Thoracic aorta (tissue), 2 donors: ENCODE results near the gene LRP1-AS. TPM values are rescaled to one million over a fixed set of nuclear protein-coding genes. Genes with fewer than 3 reads are reported as not detected.
"Not testable (repeated sequence)": the region's sequence is repeated elsewhere in the genome, so short reads cannot be mapped to it uniquely, and the experiment has no call there.

ENCODE experiments used
- ATAC-seq: fragments of 150-250 bp; one replicate; pipeline ENCODE4 v1.8.0; 2017; ENCODE audit warnings: low read depth; ENCODE audit not compliant: insufficient number of reproducible peaks, low FRiP score
- DNase-seq: peaks from one replicate; pipeline ENCODE4 v3.0.0-alpha.2; 2020; ENCODE audit warnings: low spot score
- H3K27ac ChIP-seq, 2 donors: fragments of 200-600 bp; sonication (generic); 1 replicate in 1 of 2; 2 replicates in 1 of 2; pipeline ENCODE4 v1.5.1; 2016; ENCODE audit warnings: mild to moderate bottlenecking in 2 of 2, moderate library complexity in 2 of 2
- H3K27me3 ChIP-seq: fragments of 200-600 bp; sonication (generic); replicated peaks from 2 replicates; pipeline ENCODE4 v1.6.0; 2016; ENCODE audit warnings: mild to moderate bottlenecking; ENCODE audit not compliant: insufficient read depth
- H3K36me3 ChIP-seq: fragments of 200-600 bp; sonication (generic); one replicate; pipeline ENCODE4 v1.5.1; 2016
- H3K4me1 ChIP-seq, 2 donors: fragments of 200-600 bp; sonication (generic); 1 replicate in 1 of 2; 2 replicates in 1 of 2; pipeline versions ENCODE4 v1.5.1 to v1.6.0; 2016; ENCODE audit warnings: low read depth in 2 of 2, mild to moderate bottlenecking in 1 of 2; ENCODE audit not compliant: control insufficient read depth in 1 of 2
- H3K4me3 ChIP-seq: fragments of 200-600 bp; sonication (generic); 2 replicates; pipeline ENCODE4 v1.5.1; 2016; ENCODE audit warnings: mild to moderate bottlenecking
- H3K9me3 ChIP-seq: fragments of 200-600 bp; sonication (generic); 2 replicates; pipeline ENCODE4 v1.5.1; 2016
- total RNA-seq, 2 donors: library from RNA; depleted of rRNA; stranded (reverse); fragments of >200 nt; gene quantifications; one replicate each; pipeline versions ENCODE4 v1.1.0 to v1.2.3, GENCODE V29; 2016
- TF ChIP-seq, protein P1 (sequence below): fragments of 200-600 bp; sonication (generic); IDR thresholded peaks from one replicate; pipeline ENCODE4 v1.5.1; 2019; ENCODE audit warnings: antibody characterized with exemption

LRP1-AS gene
- total RNA-seq, 2 donors from 2014 or later: not detected

DNA sequence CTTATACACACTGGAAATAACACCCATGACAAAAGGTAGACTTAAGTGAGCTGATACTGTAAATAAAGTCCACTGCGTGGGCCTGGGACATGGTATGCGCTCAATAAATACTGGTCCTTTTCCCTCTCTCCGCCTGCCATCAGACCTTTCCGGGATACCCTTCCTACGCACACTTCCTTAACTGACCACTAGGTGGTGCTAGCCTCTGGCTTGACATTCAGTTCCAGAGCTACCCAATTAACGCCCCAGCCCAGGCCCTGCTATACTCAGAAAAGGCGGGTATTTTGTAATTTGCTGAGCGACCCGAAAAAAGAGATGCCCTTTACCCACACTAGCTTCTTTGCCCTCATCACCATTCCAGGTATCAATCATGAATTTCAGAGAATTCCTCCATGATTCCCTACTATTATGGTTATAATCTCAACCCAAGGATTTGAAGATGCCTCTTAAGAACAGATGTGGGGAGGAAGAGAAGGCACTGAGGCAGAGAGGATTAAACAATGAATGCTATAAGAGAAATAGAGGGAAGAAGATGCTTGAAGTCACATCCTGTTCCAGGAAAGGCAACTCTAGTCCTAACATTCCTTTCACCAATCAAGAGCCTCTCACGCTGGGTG, 23.1 kb downstream of the LRP1-AS start:
- TF ChIP-seq, protein P1, sequence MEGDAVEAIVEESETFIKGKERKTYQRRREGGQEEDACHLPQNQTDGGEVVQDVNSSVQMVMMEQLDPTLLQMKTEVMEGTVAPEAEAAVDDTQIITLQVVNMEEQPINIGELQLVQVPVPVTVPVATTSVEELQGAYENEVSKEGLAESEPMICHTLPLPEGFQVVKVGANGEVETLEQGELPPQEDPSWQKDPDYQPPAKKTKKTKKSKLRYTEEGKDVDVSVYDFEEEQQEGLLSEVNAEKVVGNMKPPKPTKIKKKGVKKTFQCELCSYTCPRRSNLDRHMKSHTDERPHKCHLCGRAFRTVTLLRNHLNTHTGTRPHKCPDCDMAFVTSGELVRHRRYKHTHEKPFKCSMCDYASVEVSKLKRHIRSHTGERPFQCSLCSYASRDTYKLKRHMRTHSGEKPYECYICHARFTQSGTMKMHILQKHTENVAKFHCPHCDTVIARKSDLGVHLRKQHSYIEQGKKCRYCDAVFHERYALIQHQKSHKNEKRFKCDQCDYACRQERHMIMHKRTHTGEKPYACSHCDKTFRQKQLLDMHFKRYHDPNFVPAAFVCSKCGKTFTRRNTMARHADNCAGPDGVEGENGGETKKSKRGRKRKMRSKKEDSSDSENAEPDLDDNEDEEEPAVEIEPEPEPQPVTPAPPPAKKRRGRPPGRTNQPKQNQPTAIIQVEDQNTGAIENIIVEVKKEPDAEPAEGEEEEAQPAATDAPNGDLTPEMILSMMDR: peak; percentile 97
- no peak overlapping the region for H3K27ac ChIP-seq
- H3K4me1 ChIP-seq: peaks cover 7 to 12% of the 10 kb centered on the region in 2 donors

DNA sequence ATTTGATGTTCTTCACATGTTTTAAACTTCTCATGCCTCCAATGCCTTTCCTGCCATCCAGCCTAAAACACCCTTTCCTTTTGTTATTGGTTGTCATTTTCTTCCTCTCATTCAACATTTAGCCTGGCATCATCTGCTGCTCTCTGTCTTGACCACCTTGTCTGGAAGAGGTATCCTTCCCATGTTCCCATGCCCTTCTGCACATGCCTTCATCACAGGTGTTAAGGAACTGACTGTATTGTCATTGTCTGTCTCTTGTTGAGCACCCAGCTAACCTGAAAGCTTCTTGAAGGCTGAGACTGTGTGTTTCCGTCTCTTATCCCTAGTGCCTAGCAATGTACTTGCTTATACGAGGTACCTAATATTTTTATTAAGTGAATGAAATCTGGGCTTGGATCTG, 23.6 kb downstream of the LRP1-AS start:
- no peak for ATAC-seq
- Histone ChIP-seq H3K9me3 (no peaks in the 10 kb centered on the region), H3K27me3 (no peaks in the 10 kb centered on the region), H3K36me3 (no peaks in the 10 kb centered on the region), H3K27ac (no peak overlapping the region), H3K4me1 (peaks cover 7 to 18% of the 10 kb centered on the region in 2 donors), H3K4me3 (no peak overlapping the region)
- TF ChIP-seq, protein P1: no peak
- no peak for DNase-seq

More for the DNA sequence above, 23.1 kb downstream of the LRP1-AS start:
- DNase-seq: no peak
- Histone ChIP-seq H3K9me3 (no peaks in the 10 kb centered on the region), H3K27me3 (no peaks in the 10 kb centered on the region), H3K4me3 (no peak overlapping the region), H3K36me3 (no peaks in the 10 kb centered on the region)
- no peak for ATAC-seq

DNA sequence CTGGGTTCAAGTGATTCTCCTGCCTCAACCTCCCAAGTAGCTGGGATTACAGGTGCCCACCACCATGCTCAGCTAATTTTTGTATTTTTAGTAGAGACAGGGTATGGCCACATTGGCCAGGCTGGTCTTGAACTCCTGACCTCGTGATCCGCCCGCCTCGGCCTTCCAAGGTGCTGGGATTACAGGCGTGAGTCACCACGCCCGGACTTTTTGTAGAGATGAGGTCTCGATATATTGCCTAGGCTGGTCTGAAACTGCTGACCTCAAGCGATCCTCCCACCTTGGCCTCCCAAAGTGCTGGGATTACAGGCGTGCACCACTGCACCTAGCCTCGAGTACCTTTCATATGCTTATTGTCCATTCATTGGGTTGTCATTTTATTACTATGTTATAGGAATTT, 26.7 kb downstream of the LRP1-AS start:
- not testable (repeated sequence) for DNase-seq, H3K36me3 ChIP-seq, H3K27me3 ChIP-seq, H3K27ac ChIP-seq, ATAC-seq, H3K4me3 ChIP-seq, H3K9me3 ChIP-seq
- peaks cover 0 to 14% of the 10 kb centered on the region in 2 donors for H3K4me1 ChIP-seq

DNA sequence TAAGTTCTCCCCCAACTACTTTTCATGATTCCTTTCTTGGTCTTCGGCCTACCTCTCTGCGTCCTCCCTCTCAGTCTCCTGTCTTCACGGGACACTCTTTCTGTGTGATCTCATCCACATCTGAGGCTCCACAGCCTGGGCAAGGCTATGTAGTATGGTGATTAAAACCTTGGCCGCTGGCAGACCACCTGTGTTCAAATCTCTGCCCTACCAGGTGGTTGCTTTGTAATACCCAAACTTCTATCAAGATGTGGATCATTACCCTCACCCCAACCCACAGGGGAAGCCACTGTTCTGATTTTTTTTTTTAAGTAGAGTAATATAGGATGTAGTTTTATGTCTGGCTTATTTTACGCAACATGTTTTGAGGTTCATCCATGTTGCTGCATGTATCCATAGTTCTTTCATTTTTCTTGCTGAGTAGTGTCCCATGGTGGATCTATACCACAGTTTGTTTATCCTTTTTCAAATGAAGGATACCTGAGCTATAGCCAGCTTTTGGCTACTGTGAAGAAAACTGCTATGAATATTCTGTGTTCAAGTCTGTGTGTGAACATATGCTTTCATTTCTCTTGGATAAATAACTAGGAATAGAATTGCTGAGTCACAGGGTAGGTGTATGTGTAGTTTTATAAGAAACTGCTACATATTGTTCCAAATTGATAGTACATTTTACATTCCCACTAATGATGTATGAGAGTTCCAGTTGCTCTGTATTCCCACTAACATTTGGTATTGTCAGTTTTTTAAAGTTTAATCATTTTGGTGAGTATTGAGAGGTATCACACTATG, 27.9 kb downstream of the LRP1-AS start:
- Histone ChIP-seq H3K4me1 (peaks cover 0 to 14% of the 10 kb centered on the region in 2 donors), H3K27ac (no peak overlapping the region), H3K27me3 (no peaks in the 10 kb centered on the region), H3K9me3 (no peaks in the 10 kb centered on the region), H3K4me3 (no peak overlapping the region), H3K36me3 (no peaks in the 10 kb centered on the region)
- ATAC-seq (no peak), DNase-seq (no peak)
- TF ChIP-seq, protein P1: no peak

DNA sequence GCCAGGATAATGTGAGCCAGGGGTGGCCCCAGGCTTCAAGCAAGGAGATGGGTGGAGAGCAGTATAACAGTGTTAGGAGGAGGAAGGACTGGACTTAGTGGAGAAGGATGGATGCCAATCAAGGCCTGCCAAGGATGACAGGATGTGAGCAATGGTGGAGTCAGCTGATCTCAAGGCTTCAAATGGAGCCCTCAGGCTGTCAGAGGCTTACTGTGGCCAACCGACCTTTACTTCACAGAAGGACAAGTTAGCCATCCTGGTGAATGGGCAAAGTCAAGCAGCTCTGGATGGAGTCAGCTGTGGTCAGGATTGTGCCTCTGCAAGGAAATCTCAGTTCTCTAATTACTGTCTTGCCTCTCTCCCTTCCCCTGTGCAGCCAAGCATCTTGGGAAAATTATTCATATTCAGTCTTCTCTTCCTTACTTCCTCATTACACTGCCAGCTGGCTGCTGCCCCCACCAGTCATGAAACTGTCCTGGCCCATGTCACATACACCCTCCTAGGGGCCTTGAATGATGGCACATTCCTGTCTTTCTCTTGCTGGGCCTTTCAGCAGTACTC, 28.6 kb downstream of the LRP1-AS start:
- no peaks in the 10 kb centered on the region for H3K27me3 ChIP-seq
- H3K4me3 ChIP-seq: no peak overlapping the region
- ATAC-seq (no peak), DNase-seq (no peak)
- peaks cover 0 to 14% of the 10 kb centered on the region in 2 donors for H3K4me1 ChIP-seq
- H3K36me3 ChIP-seq: no peaks in the 10 kb centered on the region
- H3K9me3 ChIP-seq: no peaks in the 10 kb centered on the region
- TF ChIP-seq, protein P1: no peak
- H3K27ac ChIP-seq: no peak overlapping the region
